ENCODE results near the gene MT2A.

Gene MT2A

DNA sequence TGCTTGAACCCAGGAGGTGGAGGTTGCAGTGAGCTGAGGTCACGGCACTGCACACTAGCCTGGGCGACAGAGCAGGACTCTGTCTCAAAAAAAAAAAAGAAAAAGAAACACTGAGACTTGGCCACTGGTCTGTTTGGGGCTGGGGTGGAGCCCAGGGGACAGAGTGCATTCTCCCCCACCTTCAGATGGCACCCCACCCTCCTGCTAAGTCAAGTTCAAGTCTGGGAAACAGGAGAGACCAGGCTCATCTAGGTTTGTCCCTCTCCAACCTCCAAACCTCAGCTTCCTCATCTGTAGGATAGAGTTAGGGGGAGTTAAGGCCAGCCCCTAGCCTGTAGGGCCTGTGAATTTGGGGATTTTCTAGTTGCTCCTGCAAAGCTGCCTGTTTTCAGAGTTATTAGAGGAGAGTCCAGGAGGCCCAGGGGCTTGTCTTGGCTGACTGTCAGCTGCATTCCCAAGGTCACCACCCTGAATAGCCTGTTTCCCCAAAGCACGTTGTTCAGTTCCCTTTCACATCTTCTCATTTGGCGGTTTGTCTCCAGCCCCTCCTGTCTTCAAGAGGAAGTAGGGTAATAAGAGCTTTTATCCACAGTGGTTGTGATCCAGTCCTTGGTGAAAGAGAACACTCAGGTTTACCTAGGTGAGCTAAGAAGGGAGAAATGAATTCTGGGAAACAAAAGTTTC lies 16.9 kb upstream of the MT2A start:
- intact Hi-C loops (cut with DNase I), result loop anchor here (5.0 kb wide), 1 partner anchor 69 kb away; the partner anchor contains the start of gene BBS2
- peak in 2 of 42 donors; percentile 35 to 55 for DNase-seq

- intact Hi-C loops (cut with DNase I), result loop anchor here (5.0 kb wide), 1 partner anchor 71 kb away; the partner anchor contains the start of gene BBS2
Observed at GRCh38 chr16:56593573-56594291, 14.7 kb upstream of the MT2A start.

GRCh38 chr16:56594292-56594619 lies 14.1 kb upstream of the MT2A start:
- intact Hi-C loops (cut with DNase I), result loop anchor here (5.0 kb wide), 1 partner anchor 72 kb away; the partner anchor contains the start of gene BBS2
- peak in 1 of 42 donors; percentile 1 for DNase-seq

More at GRCh38 chr16:56593573-56594291, 14.7 kb upstream of the MT2A start:
- DNase-seq, result no peak

DNA sequence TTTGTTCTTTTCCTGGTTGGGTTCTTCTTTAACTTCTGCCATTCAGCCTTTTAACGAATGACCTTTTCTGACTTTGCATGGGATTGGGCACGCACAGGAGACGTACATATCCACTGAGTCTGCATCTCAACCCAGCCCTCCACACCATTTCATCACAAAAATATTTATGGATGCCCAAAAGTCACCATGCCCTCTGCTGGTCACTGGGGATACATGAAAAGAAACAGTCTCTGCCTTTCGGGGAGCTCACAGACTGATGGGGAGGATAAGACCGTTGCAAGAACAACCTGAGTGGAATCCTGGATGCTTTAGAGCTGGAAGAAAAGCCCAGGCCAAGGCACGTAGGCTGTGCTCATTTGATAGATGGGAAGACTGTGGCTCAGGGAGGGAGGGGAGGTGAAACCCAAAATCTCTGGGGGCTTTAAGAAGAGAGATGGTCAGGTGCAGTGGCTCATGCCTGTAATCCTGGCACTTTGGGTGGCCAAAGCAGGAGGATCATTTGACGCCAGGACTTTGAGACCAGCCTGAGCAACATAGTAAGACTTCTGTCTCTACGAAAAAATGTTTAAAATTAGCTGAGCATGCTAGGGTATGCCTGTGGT lies 7.9 kb upstream of the MT2A start:
- peak in 33 of 42 donors; percentile 48 to 89 (median 70) for DNase-seq
- intact Hi-C loops (cut with DNase I), result loop anchor here (5.0 kb wide), 2 partner anchors 83 to 102 kb away; no protein-coding TSS in a partner anchor

GRCh38 chr16:56601325-56601724 lies 7.1 kb upstream of the MT2A start:
- DNase-seq, result peak in 2 of 42 donors; percentile 10 to 16
- intact Hi-C loops (cut with DNase I), result loop anchor here (5.0 kb wide), 2 partner anchors 84 to 101 kb away; no protein-coding TSS in a partner anchor

GRCh38 chr16:56603589-56603988 lies 4.8 kb upstream of the MT2A start:
- DNase-seq, result peak in 31 of 42 donors; percentile 47 to 84 (median 66)
- intact Hi-C loops (cut with DNase I), result loop anchor here (5.0 kb wide), 2 partner anchors 86 to 99 kb away; no protein-coding TSS in a partner anchor

GRCh38 chr16:56604966-56605365 lies 3.4 kb upstream of the MT2A start:
- no peak for DNase-seq
- intact Hi-C loops (cut with DNase I), result loop anchor here (5.0 kb wide), 2 partner anchors 88 to 97 kb away; no protein-coding TSS in a partner anchor

- no peak for DNase-seq
- intact Hi-C loops (cut with DNase I), result no loop called here
Observed at GRCh38 chr16:56605475-56605874, 2.9 kb upstream of the MT2A start.

DNA sequence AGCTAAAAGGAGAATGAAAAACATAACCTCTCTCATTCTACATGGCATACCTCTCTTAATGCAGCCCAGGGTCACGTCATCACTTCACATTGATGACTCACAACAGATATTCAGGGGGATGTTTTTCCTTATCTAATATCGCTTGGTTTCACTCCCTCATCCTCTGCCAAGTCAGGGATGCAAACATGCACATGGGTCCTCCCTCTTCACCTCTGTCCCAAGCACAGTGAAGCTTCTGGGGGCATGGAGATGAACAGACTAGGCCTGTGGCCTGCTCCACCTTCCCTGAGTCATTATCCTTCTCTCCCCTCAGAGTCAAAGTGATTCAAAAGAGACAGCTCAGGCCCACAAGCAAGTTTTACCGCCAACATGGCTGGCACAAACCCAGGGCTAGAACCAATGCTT lies 2.3 kb upstream of the MT2A start:
- DNase-seq, result peak in 6 of 42 donors; percentile 32 to 68 (median 38)
- intact Hi-C loops (cut with DNase I), result no loop called here

DNA sequence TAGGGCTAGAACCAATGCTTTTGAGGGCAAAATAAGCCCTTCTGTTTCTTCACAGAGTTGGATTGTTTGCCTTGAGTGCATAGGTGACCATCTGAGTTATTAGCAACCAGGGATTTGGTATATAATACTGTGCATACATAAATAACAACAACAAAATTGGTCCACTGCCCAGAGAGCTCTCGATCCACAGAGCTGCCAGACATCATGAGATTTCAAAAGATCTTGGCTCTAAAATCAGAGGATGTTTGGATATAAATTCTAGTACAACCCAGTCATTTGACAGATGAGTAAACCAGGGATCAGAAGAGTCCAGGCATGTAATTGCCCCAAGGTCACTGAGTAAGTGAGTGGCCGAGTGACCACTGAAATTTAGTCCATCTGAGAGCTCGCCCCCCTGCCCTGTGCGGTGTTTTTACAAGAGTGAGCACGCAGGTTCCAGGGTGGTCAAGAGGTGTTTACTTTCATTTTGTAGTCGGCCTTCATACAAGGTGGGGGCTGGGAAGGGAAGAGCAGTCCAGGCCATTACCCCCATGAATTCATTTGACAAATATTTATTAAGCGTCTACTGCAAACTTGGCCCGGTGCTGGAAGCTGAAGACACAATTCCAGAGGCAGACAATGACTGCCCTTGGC lies 1.8 kb upstream of the MT2A start:
- intact Hi-C loops (cut with DNase I), result no loop called here
- DNase-seq, result no peak

- intact Hi-C loops (cut with DNase I), result no loop called here
- DNase-seq, result peak in 1 of 42 donors; percentile 48
Observed at GRCh38 chr16:56607109-56607618, 1.2 kb upstream of the MT2A start.

DNA sequence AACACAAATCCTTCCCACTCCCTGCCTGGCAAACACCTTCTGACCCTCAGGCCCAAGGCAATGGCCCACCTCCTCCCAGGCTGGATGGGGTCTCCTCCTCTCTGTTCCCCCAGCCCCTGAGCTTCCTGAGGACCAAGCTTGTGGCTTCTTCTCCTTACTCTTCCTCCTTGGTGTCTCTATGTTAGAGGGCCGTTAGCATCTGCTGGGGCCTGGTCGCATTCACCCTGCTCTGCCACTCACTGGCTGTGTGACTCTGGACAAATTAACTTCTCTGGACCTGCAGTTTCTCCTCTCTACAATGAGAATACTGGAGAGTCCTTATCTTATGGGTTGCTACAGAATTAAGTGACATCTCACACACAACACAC lies 725 bp upstream of the MT2A start:
- no peak for DNase-seq
- intact Hi-C loops (cut with DNase I), result no loop called here

GRCh38 chr16:56608876-56609462 lies 585 bp downstream of the MT2A start:
- DNase-seq, result peak in 29 of 42 donors; percentile 42 to 75 (median 55)
- intact Hi-C loops (cut with DNase I), result no loop called here

DNA sequence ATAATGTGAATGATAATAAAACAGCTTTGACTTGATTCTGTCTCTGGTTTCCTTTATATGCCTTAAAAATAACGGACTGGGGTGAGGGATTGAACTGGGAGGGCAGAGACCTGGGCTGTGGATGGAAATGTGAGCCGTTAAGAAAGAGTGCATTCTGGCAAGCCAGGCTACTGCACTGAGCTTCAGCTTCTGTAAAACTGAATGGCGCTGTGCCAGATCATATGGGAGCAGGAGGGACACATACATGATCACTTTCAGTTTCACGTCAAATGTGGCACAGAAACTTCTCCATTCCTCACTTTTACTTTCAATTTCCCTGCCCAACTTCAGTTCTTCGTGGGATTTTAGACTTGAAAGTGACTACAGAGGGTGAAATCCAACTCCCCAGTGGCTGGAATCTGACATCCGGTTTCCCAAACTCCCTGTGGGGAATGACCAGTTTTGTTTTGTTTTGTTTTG lies 1.1 kb downstream of the MT2A start:
- peak in 31 of 42 donors; percentile 40 to 85 (median 67) for DNase-seq

GRCh38 chr16:56610017-56610608 lies 1.7 kb downstream of the MT2A start:
- peak in 13 of 42 donors; percentile 27 to 75 (median 52) for DNase-seq
- intact Hi-C loops (cut with DNase I), result no loop called here

More for the DNA sequence above, 1.1 kb downstream of the MT2A start:
- intact Hi-C loops (cut with DNase I), result no loop called here

DNA sequence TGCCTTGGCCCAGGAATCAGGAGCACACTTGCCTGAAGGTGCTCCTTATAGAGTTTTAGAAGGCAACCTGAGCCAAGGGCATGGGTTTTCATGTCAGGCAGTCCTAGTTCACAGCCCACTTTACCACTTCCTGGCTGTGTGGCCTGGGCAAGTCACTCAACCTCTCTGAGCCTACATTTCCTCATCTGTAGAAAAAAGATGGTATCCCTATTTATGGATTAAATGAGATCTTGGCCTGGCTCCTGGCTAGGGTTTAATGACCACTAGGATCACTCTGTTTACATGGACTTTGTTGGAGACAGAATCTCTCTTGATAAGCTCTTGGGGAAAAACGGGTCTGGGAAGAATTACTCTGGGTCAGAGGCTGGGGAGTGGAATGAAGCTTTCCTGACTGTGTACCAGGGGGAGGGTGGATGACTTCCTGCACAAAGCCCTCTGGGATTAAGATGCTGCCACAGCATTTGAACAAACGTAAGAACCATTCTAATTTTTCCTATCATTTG lies 2.3 kb downstream of the MT2A start:
- no peak for DNase-seq
- intact Hi-C loops (cut with DNase I), result no loop called here

DNA sequence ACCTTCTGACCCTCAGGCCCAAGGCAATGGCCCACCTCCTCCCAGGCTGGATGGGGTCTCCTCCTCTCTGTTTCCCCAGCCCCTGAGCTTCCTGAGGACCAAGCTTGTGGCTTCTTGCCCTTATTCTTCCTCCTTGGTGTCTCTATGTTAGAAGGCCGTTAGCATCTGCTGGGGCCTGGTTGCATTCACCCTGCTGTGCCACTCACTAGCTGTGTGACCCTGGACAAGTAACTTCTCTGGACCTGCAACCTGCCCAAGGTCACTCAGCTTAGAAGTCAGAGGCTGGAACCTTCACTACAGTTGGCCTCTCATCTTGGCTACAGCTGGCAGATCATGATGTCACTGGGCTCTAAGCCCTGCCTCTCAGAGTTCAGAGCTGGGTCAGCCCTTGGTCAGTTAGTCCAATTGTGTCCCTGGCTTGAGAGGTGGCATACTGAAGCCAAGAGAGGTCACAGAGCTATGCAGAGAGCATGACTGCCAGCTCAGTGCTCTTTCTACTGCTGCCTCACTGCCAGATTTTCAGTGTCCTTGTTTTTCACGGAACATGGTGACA lies 3.0 kb downstream of the MT2A start:
- intact Hi-C loops (cut with DNase I), result no loop called here
- DNase-seq, result peak in 13 of 42 donors; percentile 34 to 73 (median 49)

- intact Hi-C loops (cut with DNase I), result no loop called here
- DNase-seq, result no peak
Observed at GRCh38 chr16:56613706-56614105, 5.3 kb downstream of the MT2A start.
